ENCODE results near the gene PVALB. TPM values are rescaled to one million over a fixed set of nuclear protein-coding genes. Genes with fewer than 3 reads are reported as not detected.
"Not testable (repeated sequence)": the region's sequence is repeated elsewhere in the genome, so short reads cannot be mapped to it uniquely, and the experiment has no call there.

PVALB gene
- total and polyA plus RNA-seq, 4 donors: 0.73 to 3.0 (median 2.4) TPM; not detected in 1

- no peaks in the 10 kb centered on the region for H3K4me1 ChIP-seq (ENCODE audit: control insufficient read depth in 5 of 5, insufficient read depth in 5 of 5, low read length in 5 of 5)
- H3K27me3 ChIP-seq (ENCODE audit: control insufficient read depth in 3 of 3, insufficient read depth in 3 of 3, low read length in 2 of 3): no peaks in the 10 kb centered on the region
- H3K27ac ChIP-seq (ENCODE audit: low read depth in 1 of 2, low read length in 1 of 2): no peak overlapping the region
- peaks cover 0 to 3% (median 0%) of the 10 kb centered on the region in 4 donors for H3K9me3 ChIP-seq (ENCODE audit: control insufficient read depth in 4 of 4, insufficient read depth in 3 of 4, low read length in 3 of 4)
- no peak overlapping the region for H3K9ac ChIP-seq (ENCODE audit: insufficient read depth in 1 of 2, low read length in 2 of 2)
- ATAC-seq (ENCODE audit: insufficient read depth, low FRiP score): no peak
- peaks cover 0 to 2% (median 0%) of the 10 kb centered on the region in 4 donors for H3K36me3 ChIP-seq (ENCODE audit: control insufficient read depth in 4 of 4, insufficient read depth in 4 of 4, low read length in 4 of 4)
- TF ChIP-seq CTCF (IDR thresholded peaks at IDR 0.05; ENCODE audit: control extremely low read depth, extremely low read depth): no peak
- WGBS, 2 donors: 46 to 68% methylated on average over 7 of the region's 7 CpGs
- DNase-seq: no peak
- H3K4me3 ChIP-seq: no peak overlapping the region
Observed at GRCh38 chr22:36756031-36756430, 60.8 kb downstream of the PVALB start.

- Histone ChIP-seq H3K4me1 (ENCODE audit: control insufficient read depth in 5 of 5, insufficient read depth in 5 of 5, low read length in 5 of 5) (no peaks in the 10 kb centered on the region), H3K4me3 (no peak overlapping the region), H3K9me3 (ENCODE audit: control insufficient read depth in 4 of 4, insufficient read depth in 3 of 4, low read length in 3 of 4) (peaks cover 0 to 3% (median 0%) of the 10 kb centered on the region in 4 donors), H3K27ac (ENCODE audit: low read depth in 1 of 2, low read length in 1 of 2) (no peak overlapping the region), H3K36me3 (ENCODE audit: control insufficient read depth in 4 of 4, insufficient read depth in 4 of 4, low read length in 4 of 4) (no peaks in the 10 kb centered on the region), H3K9ac (ENCODE audit: insufficient read depth in 1 of 2, low read length in 2 of 2) (no peak overlapping the region), H3K27me3 (ENCODE audit: control insufficient read depth in 3 of 3, insufficient read depth in 3 of 3, low read length in 2 of 3) (no peaks in the 10 kb centered on the region)
- TF ChIP-seq CTCF (IDR thresholded peaks at IDR 0.05; ENCODE audit: control extremely low read depth, extremely low read depth): no peak
- ATAC-seq (ENCODE audit: insufficient read depth, low FRiP score) (no peak), DNase-seq (no peak)
- WGBS, 2 donors: 82 to 95% methylated on average over 5 to 6 of the region's 6 CpGs
Observed at GRCh38 chr22:36755316-36755715, 61.5 kb downstream of the PVALB start.

- H3K9me3 ChIP-seq (ENCODE audit: control insufficient read depth in 4 of 4, insufficient read depth in 3 of 4, low read length in 3 of 4); DNase-seq; H3K36me3 ChIP-seq (ENCODE audit: control insufficient read depth in 4 of 4, insufficient read depth in 4 of 4, low read length in 4 of 4); H3K4me1 ChIP-seq (ENCODE audit: control insufficient read depth in 5 of 5, insufficient read depth in 5 of 5, low read length in 5 of 5); H3K9ac ChIP-seq (ENCODE audit: insufficient read depth in 1 of 2, low read length in 2 of 2); H3K4me3 ChIP-seq; ATAC-seq (ENCODE audit: insufficient read depth, low FRiP score); H3K27ac ChIP-seq (ENCODE audit: low read depth in 1 of 2, low read length in 1 of 2); H3K27me3 ChIP-seq (ENCODE audit: control insufficient read depth in 3 of 3, insufficient read depth in 3 of 3, low read length in 2 of 3): not testable (repeated sequence)
- WGBS, 2 donors: 84 to 91% methylated on average over 9 of the region's 9 CpGs
Observed at GRCh38 chr22:36754881-36755280, 62.0 kb downstream of the PVALB start.

GRCh38 chr22:36753916-36754315 lies 62.9 kb downstream of the PVALB start:
- 79 to 86% methylated on average over 12 of the region's 12 CpGs for WGBS, 2 donors
- Histone ChIP-seq H3K9ac (ENCODE audit: insufficient read depth in 1 of 2, low read length in 2 of 2) (no peak overlapping the region), H3K27ac (ENCODE audit: low read depth in 1 of 2, low read length in 1 of 2) (no peak overlapping the region), H3K4me3 (no peak overlapping the region), H3K9me3 (ENCODE audit: control insufficient read depth in 4 of 4, insufficient read depth in 3 of 4, low read length in 3 of 4) (peaks cover 0 to 3% (median 0%) of the 10 kb centered on the region in 4 donors), H3K4me1 (ENCODE audit: control insufficient read depth in 5 of 5, insufficient read depth in 5 of 5, low read length in 5 of 5) (no peaks in the 10 kb centered on the region), H3K27me3 (ENCODE audit: control insufficient read depth in 3 of 3, insufficient read depth in 3 of 3, low read length in 2 of 3) (no peaks in the 10 kb centered on the region), H3K36me3 (ENCODE audit: control insufficient read depth in 4 of 4, insufficient read depth in 4 of 4, low read length in 4 of 4) (no peaks in the 10 kb centered on the region)
- DNase-seq: no peak
- no peak for TF ChIP-seq CTCF (IDR thresholded peaks at IDR 0.05; ENCODE audit: control extremely low read depth, extremely low read depth)
- no peak for ATAC-seq (ENCODE audit: insufficient read depth, low FRiP score)
